Activated T-cell treated with anti-CD3 and anti-CD28 coated beads, Interleukin-2, amount 50 U/mL, for 4 hours (primary cell): ENCODE measurements around the gene HTRA3. TPM values are rescaled to one million over a fixed set of nuclear protein-coding genes. Genes with fewer than 3 reads are reported as not detected.

ENCODE experiments used
- ATAC-seq, 2 donors: fragments of 200-7000 bp; cut with Tn5 transposase; one replicate each; pipeline ENCODE4 v1.10.0; 2021
- DNase-seq: peaks from one replicate; pipeline ENCODE4 v3.0.0-alpha.2; 2020
- H3K27me3 Mint-ChIP-seq: one replicate; pipeline ENCODE4 v1.8.0; 2021; ENCODE audit warnings: low read depth, mixed read lengths
- H3K36me3 Mint-ChIP-seq: one replicate; pipeline ENCODE4 v1.8.0; 2022; ENCODE audit warnings: mixed read lengths; ENCODE audit not compliant: insufficient read depth
- H3K4me1 Mint-ChIP-seq: one replicate; pipeline ENCODE4 v1.8.0; 2021; ENCODE audit warnings: low read depth, mixed read lengths
- H3K4me3 Mint-ChIP-seq: one replicate; pipeline ENCODE4 v1.8.0; 2021; ENCODE audit warnings: mild to moderate bottlenecking, moderate library complexity, mixed read lengths
- H3K9me3 Mint-ChIP-seq: one replicate; pipeline ENCODE4 v1.8.0; 2021; ENCODE audit warnings: mixed read lengths
- total RNA-seq, 3 donors: library from RNA; stranded (reverse); gene quantifications; one replicate each; pipeline ENCODE4 v1.2.1, GENCODE V29; 2021

Gene HTRA3
- total RNA-seq, 3 donors from 2014 or later: not detected

DNA sequence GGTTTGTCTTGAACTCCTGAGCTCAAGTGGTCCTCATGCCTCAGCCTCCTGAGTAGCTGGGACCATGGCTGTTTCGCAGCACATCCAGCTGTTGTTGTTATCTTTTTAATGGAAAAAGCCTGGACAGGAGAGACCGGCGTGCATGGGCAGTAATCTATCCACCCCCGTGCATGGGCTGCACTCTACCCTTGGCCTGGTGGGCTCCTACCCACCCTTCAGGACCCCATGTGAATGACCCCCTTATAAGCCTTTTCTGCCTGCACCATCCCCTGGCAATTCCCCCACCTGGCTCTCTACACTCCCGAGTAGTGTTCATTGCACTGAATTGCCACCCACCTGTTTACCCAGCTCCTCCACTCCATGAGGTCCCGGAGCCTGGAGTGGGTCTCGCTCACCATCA lies 18.9 kb upstream of the HTRA3 start:
- no peak for DNase-seq
- Mint-ChIP-seq H3K9me3 (no peaks in the 10 kb centered on the region), H3K36me3 (no peaks in the 10 kb centered on the region), H3K4me3 (no peak overlapping the region), H3K4me1 (no peaks in the 10 kb centered on the region), H3K27me3 (no peaks in the 10 kb centered on the region)
- ATAC-seq: no peak

DNA sequence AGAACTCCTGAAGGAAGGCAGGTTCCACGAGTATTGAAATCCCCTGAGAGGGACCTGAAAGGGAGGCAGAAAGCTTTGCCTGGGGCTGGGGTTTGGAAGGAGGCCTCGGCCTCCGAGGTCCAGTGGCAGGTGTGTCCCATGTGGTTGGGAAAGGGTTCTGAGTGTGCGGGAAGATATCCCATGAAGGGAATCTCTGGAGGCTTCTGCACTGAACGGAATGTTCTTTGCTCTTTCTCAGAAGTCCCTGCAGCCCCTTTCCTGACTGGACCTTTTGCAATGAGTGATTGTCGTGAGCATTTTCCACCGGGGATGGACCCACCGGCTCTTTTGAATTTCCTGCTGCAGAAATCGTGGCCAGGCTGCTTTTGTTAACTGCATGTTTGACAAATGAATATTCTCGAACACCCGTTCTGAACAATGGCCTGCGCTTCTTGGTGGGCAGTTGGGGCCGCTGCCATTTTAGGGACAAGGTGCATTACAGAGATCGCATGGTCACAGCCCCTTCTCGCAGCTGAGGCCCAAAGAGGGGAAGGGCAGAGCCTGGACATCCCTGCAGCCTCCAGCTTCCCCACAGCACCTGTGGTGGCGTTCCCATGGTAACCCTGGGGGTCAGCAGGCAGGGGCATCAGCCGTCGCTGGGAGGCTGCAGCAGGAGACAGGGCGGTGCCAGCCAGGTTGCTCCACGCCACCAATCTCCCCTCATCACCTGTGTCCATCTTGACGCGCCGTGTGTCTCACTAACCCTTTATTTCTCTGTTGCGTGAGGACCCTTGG lies 18.3 kb upstream of the HTRA3 start:
- no peaks in the 10 kb centered on the region for H3K36me3 Mint-ChIP-seq
- H3K9me3 Mint-ChIP-seq: no peaks in the 10 kb centered on the region
- no peak overlapping the region for H3K4me3 Mint-ChIP-seq
- DNase-seq (no peak), ATAC-seq (no peak)
- H3K4me1 Mint-ChIP-seq: no peaks in the 10 kb centered on the region
- H3K27me3 Mint-ChIP-seq: no peaks in the 10 kb centered on the region

- H3K36me3 Mint-ChIP-seq: no peaks in the 10 kb centered on the region
- H3K4me3 Mint-ChIP-seq: no peak overlapping the region
- no peaks in the 10 kb centered on the region for H3K27me3 Mint-ChIP-seq
- H3K9me3 Mint-ChIP-seq: no peaks in the 10 kb centered on the region
- no peaks in the 10 kb centered on the region for H3K4me1 Mint-ChIP-seq
- DNase-seq (no peak), ATAC-seq (no peak)
These were observed 17.0 kb upstream of the HTRA3 start for GRCh38 chr4:8252301-8253173.

- Mint-ChIP-seq H3K9me3 (no peaks in the 10 kb centered on the region), H3K27me3 (no peaks in the 10 kb centered on the region), H3K4me1 (no peaks in the 10 kb centered on the region), H3K36me3 (no peaks in the 10 kb centered on the region), H3K4me3 (no peak overlapping the region)
- DNase-seq (no peak), ATAC-seq (no peak)
These were observed 15.5 kb upstream of the HTRA3 start for GRCh38 chr4:8254076-8254475.

DNA sequence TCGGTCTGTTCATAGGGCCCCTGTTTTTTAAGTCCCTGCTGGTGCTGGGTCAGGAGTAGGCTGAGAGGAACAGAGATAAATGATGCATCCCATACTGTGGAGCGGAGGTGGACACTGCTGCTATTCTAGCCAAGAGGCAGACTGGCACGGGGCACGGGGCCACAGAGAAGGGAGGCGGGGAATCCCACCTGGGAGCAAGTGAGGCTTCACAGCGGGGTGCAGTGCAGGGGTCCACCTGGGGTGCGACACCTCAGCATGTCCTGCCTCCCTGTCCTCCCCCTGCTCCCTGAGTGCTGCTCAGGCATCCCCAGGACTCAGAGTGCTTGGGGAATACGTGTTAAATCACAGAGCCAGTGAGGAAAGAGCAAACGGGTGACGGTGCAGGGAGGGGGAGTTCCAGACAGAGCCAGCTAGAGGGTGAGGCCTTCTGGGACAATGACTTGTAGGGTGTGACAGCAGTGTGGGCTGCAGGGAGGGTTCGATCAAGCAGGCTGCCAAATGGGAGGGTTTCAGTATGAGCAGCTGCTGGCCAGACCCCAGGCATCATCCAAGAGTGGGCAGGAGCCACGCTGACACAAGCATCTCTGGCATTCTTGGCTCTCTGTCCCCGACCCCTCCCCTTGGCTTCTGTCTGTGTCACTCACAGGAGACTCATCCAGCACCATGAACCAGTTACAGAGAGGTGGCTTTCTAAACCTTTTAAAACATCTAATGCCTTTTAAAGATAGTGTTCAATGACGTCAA lies 13.7 kb upstream of the HTRA3 start:
- DNase-seq (no peak), ATAC-seq (no peak)
- no peak overlapping the region for H3K4me3 Mint-ChIP-seq
- H3K36me3 Mint-ChIP-seq: no peaks in the 10 kb centered on the region
- no peaks in the 10 kb centered on the region for H3K4me1 Mint-ChIP-seq
- no peaks in the 10 kb centered on the region for H3K9me3 Mint-ChIP-seq
- H3K27me3 Mint-ChIP-seq: peaks cover 3% of the 10 kb centered on the region

DNA sequence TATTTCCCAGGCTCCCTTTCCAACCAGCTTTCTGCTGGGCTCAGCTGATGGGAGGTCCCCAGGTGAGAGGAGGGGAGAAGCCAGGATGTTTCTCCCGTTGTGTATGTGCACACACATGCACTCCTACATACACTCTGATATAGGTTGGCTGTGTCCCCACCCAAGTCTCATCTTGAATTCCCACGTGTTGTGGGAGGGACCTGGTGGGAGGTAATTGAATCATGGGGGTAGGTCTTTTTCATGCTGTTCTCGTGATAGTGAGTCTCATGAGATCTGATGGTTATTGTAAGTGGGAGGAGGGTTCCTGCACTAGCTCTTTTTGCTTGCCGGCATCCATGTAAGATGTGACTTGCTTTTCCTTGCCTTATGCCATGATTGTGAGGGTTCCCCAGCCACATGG lies 11.7 kb upstream of the HTRA3 start:
- no peak for ATAC-seq
- peaks cover 5% of the 10 kb centered on the region for H3K27me3 Mint-ChIP-seq
- H3K4me1 Mint-ChIP-seq: no peaks in the 10 kb centered on the region
- no peak for DNase-seq
- no peak overlapping the region for H3K4me3 Mint-ChIP-seq
- H3K9me3 Mint-ChIP-seq: no peaks in the 10 kb centered on the region
- no peaks in the 10 kb centered on the region for H3K36me3 Mint-ChIP-seq

GRCh38 chr4:8258552-8259212 lies 10.9 kb upstream of the HTRA3 start:
- Mint-ChIP-seq H3K9me3 (no peaks in the 10 kb centered on the region), H3K27me3 (peaks cover 7% of the 10 kb centered on the region), H3K4me1 (no peaks in the 10 kb centered on the region), H3K36me3 (no peaks in the 10 kb centered on the region), H3K4me3 (no peak overlapping the region)
- ATAC-seq (no peak), DNase-seq (no peak)

DNA sequence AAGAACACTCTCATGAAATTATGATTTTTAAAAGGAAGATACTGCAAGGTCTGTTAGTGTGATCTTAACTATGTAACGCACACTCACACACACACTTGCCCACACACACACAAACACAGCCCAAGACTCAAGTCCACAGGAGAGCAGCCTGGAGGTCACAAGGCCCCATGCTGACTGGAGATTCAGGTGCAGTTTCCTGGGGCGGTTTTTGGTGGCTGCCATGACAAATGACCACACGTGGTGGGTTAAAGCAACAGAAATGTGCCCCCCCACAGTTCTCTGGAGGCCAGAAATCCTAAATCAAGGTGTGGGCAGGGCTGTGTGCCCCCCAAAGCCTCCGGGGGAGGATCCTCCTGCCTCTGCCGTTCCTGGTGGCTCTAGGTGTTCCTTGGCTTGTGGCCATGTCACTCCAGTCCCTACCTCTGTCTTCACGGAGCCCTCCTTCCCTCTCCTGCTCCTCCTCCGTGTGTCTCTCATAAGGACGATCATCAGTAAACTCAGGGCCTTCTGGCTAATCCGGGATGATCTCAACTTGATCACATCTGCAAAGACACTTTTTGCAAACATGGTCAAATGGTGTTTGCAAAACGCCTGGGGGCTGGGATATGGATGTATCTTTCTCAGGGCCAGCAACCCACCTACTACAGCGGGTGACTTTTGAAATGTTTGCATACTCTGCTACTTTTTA lies 9.7 kb upstream of the HTRA3 start:
- no peak overlapping the region for H3K4me3 Mint-ChIP-seq

GRCh38 chr4:8260656-8261111 lies 8.9 kb upstream of the HTRA3 start:
- no peaks in the 10 kb centered on the region for H3K9me3 Mint-ChIP-seq

More for the DNA sequence above, 9.7 kb upstream of the HTRA3 start:
- DNase-seq: no peak
- Mint-ChIP-seq H3K36me3 (no peaks in the 10 kb centered on the region), H3K9me3 (no peaks in the 10 kb centered on the region), H3K27me3 (peaks cover 9% of the 10 kb centered on the region), H3K4me1 (no peaks in the 10 kb centered on the region)
- no peak for ATAC-seq

DNA sequence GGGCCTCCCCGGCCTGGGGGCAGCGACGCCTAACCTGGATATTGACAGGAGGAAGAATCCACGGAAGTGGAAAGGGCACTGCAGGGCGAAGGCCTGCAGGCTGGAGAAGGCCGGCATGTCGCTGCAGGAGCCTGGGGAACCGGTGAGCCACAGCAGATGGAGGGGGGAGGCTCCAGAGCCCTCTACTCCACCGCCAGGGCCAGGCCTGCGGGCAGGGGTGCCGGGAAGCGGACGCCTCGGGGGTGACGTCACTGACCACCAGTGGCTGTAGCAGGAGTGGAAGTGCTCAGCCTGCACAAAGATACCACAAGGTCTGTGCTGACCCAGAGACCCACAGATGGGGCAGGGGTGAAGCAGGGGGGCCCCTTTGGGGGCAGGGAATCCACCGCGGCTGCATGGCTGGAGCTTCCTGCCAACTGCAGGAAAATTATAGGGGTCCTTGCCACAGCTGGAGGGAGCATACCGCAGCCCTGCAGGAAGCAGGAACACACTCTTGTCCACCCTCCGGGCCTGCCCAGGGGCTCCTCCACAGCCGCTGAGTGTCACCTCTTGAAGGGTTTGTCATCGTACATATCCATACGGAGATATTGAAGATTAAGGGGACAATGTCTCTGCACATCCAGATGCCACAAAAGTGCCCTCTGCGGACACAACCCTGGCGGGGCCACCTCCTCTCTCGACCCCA lies 7.6 kb upstream of the HTRA3 start:
- H3K4me1 Mint-ChIP-seq: no peaks in the 10 kb centered on the region
- no peaks in the 10 kb centered on the region for H3K9me3 Mint-ChIP-seq
- DNase-seq (no peak), ATAC-seq (no peak)
- peaks cover 16% of the 10 kb centered on the region for H3K27me3 Mint-ChIP-seq
- H3K36me3 Mint-ChIP-seq: no peaks in the 10 kb centered on the region
- no peak overlapping the region for H3K4me3 Mint-ChIP-seq

More at GRCh38 chr4:8260656-8261111, 8.9 kb upstream of the HTRA3 start:
- ATAC-seq: no peak
- H3K4me3 Mint-ChIP-seq: no peak overlapping the region
- DNase-seq: no peak
- peaks cover 9% of the 10 kb centered on the region for H3K27me3 Mint-ChIP-seq
- H3K36me3 Mint-ChIP-seq: no peaks in the 10 kb centered on the region
- no peaks in the 10 kb centered on the region for H3K4me1 Mint-ChIP-seq

DNA sequence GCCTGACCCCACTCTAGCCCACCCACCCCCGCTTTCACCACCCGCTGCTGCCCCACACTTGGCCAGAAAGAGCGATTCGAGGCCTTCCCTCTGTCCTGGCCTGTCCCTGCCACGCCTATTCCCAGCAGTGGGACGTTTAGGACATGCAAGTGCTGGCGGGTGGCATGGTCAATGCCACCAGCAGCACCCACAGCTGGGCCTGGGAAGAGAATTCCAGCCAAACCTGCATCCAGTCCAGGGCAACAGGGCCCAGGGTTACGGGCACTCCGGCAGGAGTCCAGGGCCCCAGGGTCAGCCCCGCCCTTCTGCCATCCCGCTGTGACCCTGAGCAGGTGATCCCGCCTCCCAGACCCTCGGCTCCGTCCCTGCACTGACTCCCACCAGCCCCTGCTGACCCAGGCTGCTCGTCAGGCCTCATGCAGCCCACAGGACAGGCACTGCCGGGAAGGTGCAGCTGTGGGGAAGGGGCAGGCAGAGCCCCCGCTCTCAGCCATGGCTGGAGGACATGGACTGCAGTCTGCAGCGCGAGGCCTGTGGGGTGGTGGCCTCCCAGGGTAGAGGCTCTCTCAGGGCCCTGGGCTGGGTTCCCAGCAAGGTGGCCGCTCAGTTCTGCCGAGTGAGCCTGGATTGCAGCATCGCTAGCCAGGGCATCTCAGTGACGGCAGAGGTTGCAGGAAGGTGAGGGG lies 6.8 kb upstream of the HTRA3 start:
- H3K9me3 Mint-ChIP-seq: no peaks in the 10 kb centered on the region
- no peaks in the 10 kb centered on the region for H3K4me1 Mint-ChIP-seq
- no peak overlapping the region for H3K4me3 Mint-ChIP-seq
- H3K36me3 Mint-ChIP-seq: no peaks in the 10 kb centered on the region
- ATAC-seq (no peak), DNase-seq (no peak)
- H3K27me3 Mint-ChIP-seq: peaks cover 16% of the 10 kb centered on the region

DNA sequence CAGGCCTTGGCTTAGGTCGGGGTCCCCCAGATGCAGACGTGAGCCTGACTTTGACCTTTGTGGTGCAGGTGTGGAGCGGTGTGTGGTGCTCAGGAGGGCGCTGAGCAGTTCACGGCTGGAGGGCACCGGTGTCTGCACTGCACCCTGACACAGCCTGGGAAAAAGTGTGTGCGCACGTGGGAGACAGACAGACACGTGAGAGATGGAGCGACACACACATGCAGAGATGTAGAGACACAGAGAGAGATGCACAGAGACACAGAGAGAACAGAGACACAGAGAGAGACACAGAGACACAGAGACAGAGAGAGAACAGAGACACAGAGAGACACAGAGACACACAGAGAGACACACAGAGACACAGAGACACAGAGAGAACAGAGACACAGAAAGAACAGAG lies 6.2 kb upstream of the HTRA3 start:
- DNase-seq: no peak
- Mint-ChIP-seq H3K27me3 (peaks cover 19% of the 10 kb centered on the region), H3K4me3 (no peak overlapping the region), H3K4me1 (no peaks in the 10 kb centered on the region), H3K9me3 (no peaks in the 10 kb centered on the region), H3K36me3 (no peaks in the 10 kb centered on the region)
- ATAC-seq: no peak

DNA sequence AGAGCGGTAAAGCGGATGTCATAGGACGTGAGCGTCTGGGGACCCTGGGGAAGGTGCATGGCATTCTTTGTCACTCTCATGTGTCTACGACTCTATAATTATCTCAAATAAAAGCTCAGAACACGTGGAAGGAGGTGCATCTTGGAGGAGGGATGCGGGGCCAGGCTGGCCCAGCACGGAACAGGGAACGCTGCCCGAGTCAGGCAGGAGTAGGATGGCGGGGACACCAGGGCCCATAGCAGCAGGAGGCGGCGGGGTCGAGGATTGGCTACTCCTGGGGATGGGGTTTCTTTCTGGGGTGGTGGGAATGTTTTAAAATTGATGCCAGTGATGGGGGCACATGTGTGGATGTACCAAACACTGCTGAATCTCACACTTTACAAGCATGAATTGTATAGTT lies 5.4 kb upstream of the HTRA3 start:
- no peak for ATAC-seq
- Mint-ChIP-seq H3K36me3 (no peaks in the 10 kb centered on the region), H3K27me3 (peaks cover 26% of the 10 kb centered on the region), H3K9me3 (no peaks in the 10 kb centered on the region), H3K4me1 (no peaks in the 10 kb centered on the region), H3K4me3 (no peak overlapping the region)
- DNase-seq: no peak
